DND-41 (cell line): ENCODE data around the gene CCDC150.

Experiments
- EZH2 ChIP-seq: IDR thresholded peaks from 3 replicates; pipeline ENCODE4 v1.6.1; 2012; ENCODE audit warnings: borderline replicate concordance, low read depth, mild to moderate bottlenecking, moderate library complexity, low read length, inconsistent platforms; ENCODE audit not compliant: severe bottlenecking
- TF ChIP-seq, protein P1 (sequence below): IDR thresholded peaks from 2 replicates; pipeline ENCODE4 v1.5.1; 2012; ENCODE audit warnings: borderline replicate concordance, low read length, moderate library complexity, mild to moderate bottlenecking; ENCODE audit not compliant: poor library complexity, severe bottlenecking; ENCODE audit errors: extremely low read depth

DNA sequence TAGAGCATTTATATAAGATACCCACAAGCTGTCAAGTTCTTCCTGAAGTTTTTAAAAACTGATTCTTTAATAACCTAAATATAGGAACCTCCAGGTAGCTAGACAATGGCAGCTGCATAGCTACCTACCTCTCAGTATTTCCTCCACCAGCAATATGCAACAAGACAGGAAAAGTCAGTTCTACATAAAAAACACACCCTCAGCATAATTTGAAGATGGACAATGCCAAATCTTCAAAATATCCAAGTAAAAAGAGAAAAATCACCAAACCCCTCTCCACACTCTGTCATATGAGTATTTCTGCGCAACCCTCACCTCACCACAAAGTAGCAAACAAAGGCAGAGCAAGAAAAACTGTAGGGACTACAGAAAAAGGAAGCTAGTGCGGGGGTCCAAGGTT, 108.6 kb downstream of the CCDC150 start:
- TF ChIP-seq, protein P1, sequence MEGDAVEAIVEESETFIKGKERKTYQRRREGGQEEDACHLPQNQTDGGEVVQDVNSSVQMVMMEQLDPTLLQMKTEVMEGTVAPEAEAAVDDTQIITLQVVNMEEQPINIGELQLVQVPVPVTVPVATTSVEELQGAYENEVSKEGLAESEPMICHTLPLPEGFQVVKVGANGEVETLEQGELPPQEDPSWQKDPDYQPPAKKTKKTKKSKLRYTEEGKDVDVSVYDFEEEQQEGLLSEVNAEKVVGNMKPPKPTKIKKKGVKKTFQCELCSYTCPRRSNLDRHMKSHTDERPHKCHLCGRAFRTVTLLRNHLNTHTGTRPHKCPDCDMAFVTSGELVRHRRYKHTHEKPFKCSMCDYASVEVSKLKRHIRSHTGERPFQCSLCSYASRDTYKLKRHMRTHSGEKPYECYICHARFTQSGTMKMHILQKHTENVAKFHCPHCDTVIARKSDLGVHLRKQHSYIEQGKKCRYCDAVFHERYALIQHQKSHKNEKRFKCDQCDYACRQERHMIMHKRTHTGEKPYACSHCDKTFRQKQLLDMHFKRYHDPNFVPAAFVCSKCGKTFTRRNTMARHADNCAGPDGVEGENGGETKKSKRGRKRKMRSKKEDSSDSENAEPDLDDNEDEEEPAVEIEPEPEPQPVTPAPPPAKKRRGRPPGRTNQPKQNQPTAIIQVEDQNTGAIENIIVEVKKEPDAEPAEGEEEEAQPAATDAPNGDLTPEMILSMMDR = no peak
- TF ChIP-seq EZH2 = no peak
